Measurements from ENCODE around the gene MOGAT1.
A peak's percentile ranks its signal among the peaks of the same experiment; 100 is the strongest.

Gene MOGAT1

GRCh38 chr2:222671259-222672067 lies at the start of gene MOGAT1:
Gene MOGAT1, plus strand, starts transcription at chr2:222671658. Its CDS starts 128 bp downstream, at chr2:222671786.
- peak in 1 of 2 donors; percentile 27 for ATAC-seq

GRCh38 chr2:222621893-222622292 lies 49.6 kb upstream of the MOGAT1 start:
- ATAC-seq, result no peak

- ATAC-seq, result no peak
Observed at GRCh38 chr2:222622910-222623309, 48.5 kb upstream of the MOGAT1 start.

- ATAC-seq, result no peak
Observed at GRCh38 chr2:222623756-222624309, 47.6 kb upstream of the MOGAT1 start.

- ATAC-seq, result no peak
Observed at GRCh38 chr2:222627764-222628163, 43.7 kb upstream of the MOGAT1 start.

GRCh38 chr2:222635295-222635694 lies 36.2 kb upstream of the MOGAT1 start:
- no peak for ATAC-seq

- ATAC-seq, result no peak
Observed at GRCh38 chr2:222637067-222637466, 34.4 kb upstream of the MOGAT1 start.

GRCh38 chr2:222641336-222641735 lies 30.1 kb upstream of the MOGAT1 start:
- peak in 1 of 2 donors; percentile 21 for ATAC-seq

GRCh38 chr2:222643134-222643533 lies 28.3 kb upstream of the MOGAT1 start:
- no peak for ATAC-seq

GRCh38 chr2:222646008-222646407 lies 25.4 kb upstream of the MOGAT1 start:
- no peak for ATAC-seq

GRCh38 chr2:222649801-222650200 lies 21.7 kb upstream of the MOGAT1 start:
- no peak for ATAC-seq

GRCh38 chr2:222651718-222652418 lies 19.6 kb upstream of the MOGAT1 start:
- ATAC-seq, result no peak

- peak; percentile 33 to 46 for ATAC-seq
Observed at GRCh38 chr2:222652491-222653255, 18.8 kb upstream of the MOGAT1 start.

- no peak for ATAC-seq
Observed at GRCh38 chr2:222653280-222653679, 18.2 kb upstream of the MOGAT1 start.

- ATAC-seq, result peak; percentile 90 to 91
Observed at GRCh38 chr2:222655787-222656525, 15.5 kb upstream of the MOGAT1 start, which contains the start of gene FARSB. Gene FARSB, minus strand, starts transcription at chr2:222656092. Its CDS starts 19 bp downstream, at chr2:222656073.

- ATAC-seq, result peak; percentile 5 to 14
Observed at GRCh38 chr2:222656526-222657446, 14.7 kb upstream of the MOGAT1 start.

- ATAC-seq, result no peak
Observed at GRCh38 chr2:222663479-222663878, 8.0 kb upstream of the MOGAT1 start.

- ATAC-seq, result no peak
Observed at GRCh38 chr2:222668494-222669154, 2.8 kb upstream of the MOGAT1 start.

- no peak for ATAC-seq
Observed at GRCh38 chr2:222669353-222669752, 2.1 kb upstream of the MOGAT1 start.
